H1 (cell line): ENCODE measurements around the gene CREB1. TPM values are rescaled to one million over a fixed set of nuclear protein-coding genes. Genes with fewer than 3 reads are reported as not detected.

Source experiments
- CTCF ChIA-PET: fragments of 300-600 bp; sonication (Branson Sonifier 250); formaldehyde crosslinking; loops from one replicate; lab custom pipeline; 2021; ENCODE audit not compliant: partially characterized antibody; lab: Charles Lee
- POLR2A ChIA-PET: fragments of 300-600 bp; sonication (Branson Sonifier 250); formaldehyde crosslinking; loops from one replicate; lab custom pipeline; 2021; ENCODE audit warnings: inconsistent platforms; ENCODE audit not compliant: partially characterized antibody; lab: Charles Lee
- DNase-seq, 2 experiments: peaks; one replicate each; pipeline versions ENCODE4 v3.0.0 to v3.0.0-alpha.2; 2010 to 2022; ENCODE audit warnings: low spot score in 2 of 2, low read depth in 1 of 2, mixed read lengths in 1 of 2
- FAIRE-seq: peaks from 2 replicates; lab custom pipeline; 2011; peaks lifted over from hg19 to GRCh38; lab: Jason Lieb, UNC
- H2AFZ ChIP-seq: 2 replicates; pipeline ENCODE4 v1.8.1; 2012; ENCODE audit warnings: low read length, inconsistent platforms
- H2AK5ac ChIP-seq: 2 replicates; pipeline ENCODE4 v1.6.1; 2013; ENCODE audit warnings: low read depth, low read length
- H2BK120ac ChIP-seq: replicated peaks from 2 replicates; pipeline ENCODE3; 2013; ENCODE audit warnings: low read depth, low read length, inconsistent platforms
- H2BK12ac ChIP-seq: 2 replicates; pipeline ENCODE4 v1.6.1; 2013; ENCODE audit warnings: low read depth, low read length
- H2BK15ac ChIP-seq: 2 replicates; pipeline ENCODE4 v1.6.1; 2013; ENCODE audit warnings: low read length
- H2BK20ac ChIP-seq: 2 replicates; pipeline ENCODE4 v1.6.1; 2013; ENCODE audit warnings: low read length
- H2BK5ac ChIP-seq: 2 replicates; pipeline ENCODE4 v1.6.1; 2013; ENCODE audit warnings: low read depth, low read length
- H3K14ac ChIP-seq: 2 replicates; pipeline ENCODE4 v1.6.1; 2013; ENCODE audit warnings: inconsistent platforms; ENCODE audit not compliant: insufficient read length
- H3K18ac ChIP-seq: 2 replicates; pipeline ENCODE4 v1.6.1; 2013; ENCODE audit warnings: low read length; ENCODE audit errors: extremely low read depth
- H3K23ac ChIP-seq: 2 replicates; pipeline ENCODE4 v1.6.1; 2013; ENCODE audit warnings: inconsistent platforms; ENCODE audit not compliant: insufficient read length
- H3K23me2 ChIP-seq: 2 replicates; pipeline ENCODE4 v1.6.1; 2013; ENCODE audit warnings: low read depth, low read length
- H3K27ac ChIP-seq: 2 replicates; pipeline ENCODE4 v1.6.1; 2011; ENCODE audit warnings: low read depth, low read length, inconsistent platforms
- H3K27me3 ChIP-seq, 4 experiments: replicated peaks in 1 of 4; 1 replicate in 1 of 4; 2 replicates in 3 of 4; pipeline versions ENCODE4 v1.6.1 to v1.8.1; 2011 to 2013; ENCODE audit warnings: low read length in 3 of 4, mild to moderate bottlenecking in 3 of 4, inconsistent platforms in 2 of 4, mixed read lengths in 2 of 4, moderate library complexity in 1 of 4; ENCODE audit not compliant: control insufficient read depth in 3 of 4, insufficient read depth in 3 of 4; ENCODE audit errors: extremely low read depth in 1 of 4
- H3K36me3 ChIP-seq, 4 experiments: 2 replicates each; pipeline versions ENCODE4 v1.6.1 to v1.8.1; 2011 to 2013; ENCODE audit warnings: mild to moderate bottlenecking in 4 of 4, low read length in 3 of 4, moderate library complexity in 2 of 4, control low read depth in 1 of 4, inconsistent platforms in 1 of 4; ENCODE audit not compliant: insufficient read depth in 4 of 4, control insufficient read depth in 2 of 4
- H3K4ac ChIP-seq: replicated peaks from 2 replicates; pipeline ENCODE3; 2013; ENCODE audit warnings: low read length, low read depth, mixed read lengths, inconsistent platforms; ENCODE audit not compliant: insufficient read length
- H3K4me1 ChIP-seq, 4 experiments: replicated peaks in 1 of 4; 1 replicate in 1 of 4; 2 replicates in 3 of 4; pipeline versions ENCODE4 v1.6.1 to v1.8.1; 2011 to 2013; ENCODE audit warnings: low read length in 3 of 4, inconsistent platforms in 2 of 4, mixed read lengths in 1 of 4; ENCODE audit not compliant: insufficient read depth in 4 of 4, control insufficient read depth in 3 of 4
- H3K4me2 ChIP-seq, 2 experiments: 2 replicates each; pipeline versions ENCODE4 v1.6.1 to v1.8.1; 2011 to 2013; ENCODE audit warnings: low read depth in 2 of 2, low read length in 2 of 2, control low read depth in 1 of 2, inconsistent platforms in 1 of 2, mild to moderate bottlenecking in 1 of 2; ENCODE audit not compliant: insufficient read depth in 1 of 2
- H3K4me3 ChIP-seq, 4 experiments: fragments of 200-600, 300-600 bp in 1 of 4; sonication (generic), shearing (Covaris generic), sonication (Bioruptor Twin) in 1 of 4; 2 replicates each; pipeline versions ENCODE4 v1.5.1 to v1.8.1; 2011 to 2016; ENCODE audit warnings: low read length in 4 of 4, low read depth in 3 of 4, control low read depth in 2 of 4, inconsistent platforms in 2 of 4, mild to moderate bottlenecking in 2 of 4, mixed read lengths in 1 of 4, moderate library complexity in 1 of 4; ENCODE audit not compliant: insufficient read depth in 2 of 4; ENCODE audit errors: extremely low read depth in 1 of 4
- H3K56ac ChIP-seq: replicated peaks from 2 replicates; pipeline ENCODE3; 2013; ENCODE audit warnings: low read depth, mild to moderate bottlenecking, mixed read lengths, low read length, inconsistent platforms; ENCODE audit not compliant: insufficient read length
- H3K79me1 ChIP-seq: 2 replicates; pipeline ENCODE4 v1.6.1; 2013; ENCODE audit warnings: low read depth, low read length, control low read depth
- H3K79me2 ChIP-seq, 2 experiments: 2 replicates each; pipeline versions ENCODE4 v1.6.1 to v1.8.1; 2012 to 2013; ENCODE audit warnings: low read length in 2 of 2, mild to moderate bottlenecking in 2 of 2, inconsistent platforms in 1 of 2; ENCODE audit not compliant: insufficient read depth in 2 of 2, control insufficient read depth in 1 of 2
- H3K9ac ChIP-seq, 4 experiments: replicated peaks in 1 of 4; 1 replicate in 1 of 4; 2 replicates in 3 of 4; pipeline versions ENCODE4 v1.6.1 to v1.8.1; 2011 to 2013; ENCODE audit warnings: low read depth in 3 of 4, low read length in 3 of 4, control low read depth in 2 of 4, mild to moderate bottlenecking in 2 of 4, moderate library complexity in 2 of 4, inconsistent platforms in 1 of 4; ENCODE audit errors: extremely low read depth in 1 of 4
- H3K9me3 ChIP-seq, 2 experiments: 2 replicates each; pipeline versions ENCODE4 v1.6.1 to v1.8.1; 2012 to 2013; ENCODE audit warnings: mild to moderate bottlenecking in 2 of 2, moderate library complexity in 2 of 2, control low read depth in 1 of 2, inconsistent platforms in 1 of 2, low read depth in 1 of 2, low read length in 1 of 2, mixed read lengths in 1 of 2; ENCODE audit not compliant: insufficient read depth in 2 of 2
- H4K20me1 ChIP-seq, 2 experiments: replicated peaks in 1 of 2; 2 replicates each; pipeline versions ENCODE3 to v1.8.1; 2011 to 2013; ENCODE audit warnings: inconsistent platforms in 2 of 2, low read length in 2 of 2, mild to moderate bottlenecking in 1 of 2; ENCODE audit not compliant: insufficient read depth in 2 of 2, control insufficient read depth in 1 of 2
- H4K5ac ChIP-seq: 2 replicates; pipeline ENCODE4 v1.6.1; 2013; ENCODE audit warnings: low read length, low read depth, mixed read lengths, inconsistent platforms; ENCODE audit not compliant: insufficient read length
- H4K8ac ChIP-seq: 2 replicates; pipeline ENCODE4 v1.8.0; 2013; ENCODE audit warnings: mild to moderate bottlenecking, moderate library complexity, low read length, inconsistent platforms; ENCODE audit not compliant: insufficient read depth; ENCODE audit errors: extremely low read depth
- H4K91ac ChIP-seq: replicated peaks from 2 replicates; pipeline ENCODE3; 2013; ENCODE audit warnings: low read length, mixed read lengths, inconsistent platforms; ENCODE audit not compliant: insufficient read length
- CBX5 ChIP-seq: fragments of 300-800, 300-1000 bp; sonication (generic); IDR thresholded peaks from 2 replicates; pipeline ENCODE4 v1.7.1; 2016; ENCODE audit warnings: antibody characterized with exemption, low read length, low read depth
- CBX8 ChIP-seq: fragments of 300-800, 300-1000 bp; sonication (generic); IDR thresholded peaks from 2 replicates; pipeline ENCODE4 v1.7.1; 2016; ENCODE audit warnings: low read depth, low read length, borderline replicate concordance
- CREB1 ChIP-seq: IDR thresholded peaks from 2 replicates; pipeline ENCODE4 v1.6.1; 2012; ENCODE audit warnings: inconsistent platforms
- CTBP2 ChIP-seq: IDR thresholded peaks from 2 replicates; pipeline ENCODE4 v1.7.0; 2011; ENCODE audit warnings: borderline replicate concordance, mild to moderate bottlenecking, moderate library complexity, mixed read lengths, low read length; ENCODE audit not compliant: insufficient read depth, insufficient read length
- GTF2F1 ChIP-seq: IDR thresholded peaks from 2 replicates; pipeline ENCODE4 v1.6.1; 2012; ENCODE audit warnings: low read depth, low read length, improper control_type of control experiment, borderline replicate concordance
- NRF1 ChIP-seq: IDR thresholded peaks from 2 replicates; pipeline ENCODE4 v1.6.1; 2011; ENCODE audit warnings: mild to moderate bottlenecking, low read depth, low read length, improper control_type of control experiment
- POLR2AphosphoS5 ChIP-seq: IDR thresholded peaks from 2 replicates; pipeline ENCODE4 v1.6.1; 2011; ENCODE audit warnings: low read depth, low read length
- RAD21 ChIP-seq, 2 experiments: IDR thresholded peaks in 1 of 2; conservative IDR thresholded peaks in 1 of 2; 2 replicates each; pipeline ENCODE4 v1.6.1; 2011; ENCODE audit warnings: low read depth in 2 of 2, low read length in 2 of 2, improper control_type of control experiment in 1 of 2, inconsistent platforms in 1 of 2, mild to moderate bottlenecking in 1 of 2, moderate library complexity in 1 of 2
- SAP30 ChIP-seq: fragments of 300-600 bp; sonication (generic); IDR thresholded peaks from 2 replicates; pipeline ENCODE4 v1.7.1; 2012; ENCODE audit warnings: low read length, moderate library complexity, mild to moderate bottlenecking, inconsistent platforms; ENCODE audit not compliant: insufficient read depth, insufficient replicate concordance
- SP2 ChIP-seq: IDR thresholded peaks from 2 replicates; pipeline ENCODE4 v1.6.1; 2012; ENCODE audit warnings: mild to moderate bottlenecking, low read length, inconsistent platforms
- TAF7 ChIP-seq: optimal IDR thresholded peaks from 2 replicates; pipeline ENCODE3; 2011; ENCODE audit warnings: low read depth, mild to moderate bottlenecking, inconsistent platforms, low read length, moderate library complexity, borderline replicate concordance
- TCF12 ChIP-seq: IDR thresholded peaks from 2 replicates; pipeline ENCODE4 v1.6.1; 2011; ENCODE audit warnings: low read depth, mild to moderate bottlenecking, low read length
- TEAD4 ChIP-seq: IDR thresholded peaks from 2 replicates; pipeline ENCODE4 v1.6.1; 2012; ENCODE audit warnings: low read depth, low read length, inconsistent platforms, mixed read lengths
- WGBS, 2 experiments: shearing (Covaris generic) in 1 of 2; methylation state at CpG; one replicate each; pipeline versions ENCODE4 v1.1.6 to v1.1.7; 2013 to 2015; ENCODE audit warnings: low lambda C conversion rate in 2 of 2, mixed read lengths in 2 of 2, inconsistent platforms in 1 of 2, low coverage in 1 of 2, missing lambda C conversion rate in 1 of 2; ENCODE audit not compliant: insufficient replicate concordance in 2 of 2, insufficient coverage in 1 of 2, insufficient read length in 1 of 2; ENCODE audit errors: extremely low coverage in 1 of 2, missing lambda C conversion rate in 1 of 2; 5-methylcytosine and 5-hydroxymethylcytosine counted together
- polyA plus RNA-seq, 7 experiments: library from polyadenylated mRNA; depleted of rRNA in 3 of 7; stranded (reverse) in 5 of 7; unstranded in 2 of 7; fragments of >200 nt in 5 of 7; fragments of 200-250 nt in 2 of 7; gene quantifications; 1 replicate in 5 of 7; 2 replicates in 1 of 7; 4 replicates in 1 of 7; pipeline versions ENCODE4 v1.2.1 to v1.2.3, GENCODE V29; 2011 to 2013; ENCODE audit warnings: missing spikeins in 2 of 7, mixed read lengths in 2 of 7
- total RNA-seq: library from RNA; stranded (reverse); fragmentation: NEBNext Ultra II Directional; extraction: Animal tissue kit (Norgen Biotek cat#: 25700); gene quantifications from 2 replicates; pipeline ENCODE4 v1.2.1, GENCODE V29; 2021
- TF ChIP-seq, protein P1 (sequence below): IDR thresholded peaks from 2 replicates; pipeline ENCODE4 v1.6.1; 2012; ENCODE audit warnings: inconsistent platforms

Gene CREB1
- total and polyA plus RNA-seq, 2 of the 8 experiments (the other 6 are each of a cell fraction or from before 2014, with no cell fraction given) = 46.3 to 99.0 TPM

DNA sequence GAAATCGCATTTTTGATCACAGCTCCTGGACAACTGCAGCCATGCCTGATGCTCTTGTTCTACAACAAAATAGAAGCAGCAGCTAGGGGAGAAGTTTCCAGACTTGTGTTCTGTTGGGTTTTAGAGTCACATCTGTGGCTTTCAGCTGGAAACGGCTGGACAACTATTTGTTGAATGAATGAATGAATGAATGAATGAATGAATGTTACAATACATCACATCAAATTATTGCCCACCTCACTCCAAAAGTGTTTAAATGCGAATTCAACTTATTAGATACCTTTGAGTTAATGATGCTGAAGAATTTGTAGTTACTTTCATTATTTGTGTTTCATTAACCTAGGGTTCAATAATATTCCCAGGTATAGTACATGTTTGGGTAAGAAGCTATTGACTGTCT is 103.9 kb downstream of the CREB1 start:
- TF ChIP-seq RAD21 (IDR thresholded peaks at IDR 0.05 in 1 of 2, conservative IDR thresholded peaks at IDR 0.05 in 1 of 2; ENCODE audit: low read depth in 2 of 2, low read length in 2 of 2) (no peak), CBX8 (no peak), CBX5 (no peak), CREB1 (no peak), TCF12 (no peak), GTF2F1 (no peak), SAP30 (no peak), SP2 (no peak), TEAD4 (no peak), CTBP2 (no peak), NRF1 (no peak), POLR2AphosphoS5 (no peak), TAF7 (no peak)
- TF ChIP-seq, protein P1, sequence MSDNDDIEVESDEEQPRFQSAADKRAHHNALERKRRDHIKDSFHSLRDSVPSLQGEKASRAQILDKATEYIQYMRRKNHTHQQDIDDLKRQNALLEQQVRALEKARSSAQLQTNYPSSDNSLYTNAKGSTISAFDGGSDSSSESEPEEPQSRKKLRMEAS = no peak
- TF ChIP-seq, all 59 proteins: peak for 0
- H2BK15ac ChIP-seq = no peak overlapping the region
- no peak overlapping the region for H4K8ac ChIP-seq
- H2AK5ac ChIP-seq = no peak overlapping the region
- ChIA-PET POLR2A (interaction anchor here (1.1 to 2.2 kb wide), 2 partner anchors 9 to 41 kb away, joined by 3 to 8 read pairs; partner anchors contain the start of gene METTL21A), CTCF (interaction anchor here (0.7 to 2.4 kb wide), 9 partner anchors 14 to 516 kb away, joined by 3 to 12 read pairs (median 4); no protein-coding TSS in a partner anchor)
- H4K5ac ChIP-seq = no peak overlapping the region
- H3K79me1 ChIP-seq = no peaks in the 10 kb centered on the region
- H3K9ac ChIP-seq = no peak overlapping the region
- H3K14ac ChIP-seq = no peak overlapping the region
- no peak overlapping the region for H3K23ac ChIP-seq
- no peak overlapping the region for H2BK12ac ChIP-seq
- no peaks in the 10 kb centered on the region for H3K27me3 ChIP-seq
- no peaks in the 10 kb centered on the region for H3K23me2 ChIP-seq
- H3K9me3 ChIP-seq = no peaks in the 10 kb centered on the region
- no peak overlapping the region for H2AFZ ChIP-seq
- no peak overlapping the region for H2BK5ac ChIP-seq
- no peak overlapping the region for H3K4ac ChIP-seq
- no peak for FAIRE-seq
- H3K4me3 ChIP-seq = no peak overlapping the region
- H3K4me2 ChIP-seq = no peak overlapping the region
- H3K36me3 ChIP-seq = no peaks in the 10 kb centered on the region
- H4K20me1 ChIP-seq = no peaks in the 10 kb centered on the region
- H2BK20ac ChIP-seq = no peak overlapping the region
- H3K79me2 ChIP-seq = no peaks in the 10 kb centered on the region
- no peak overlapping the region for H3K56ac ChIP-seq
- DNase-seq = no peak
- H3K4me1 ChIP-seq = peaks cover 0 to 5% (median 0%) of the 10 kb centered on the region in 4 experiments; a peak in 1 of 7 replicates
- no peak overlapping the region for H2BK120ac ChIP-seq
- H4K91ac ChIP-seq = no peak overlapping the region
- H3K18ac ChIP-seq = no peak overlapping the region
- 91% methylated on average over 3 of the region's 3 CpGs; no CpG with 5 or more reads in 1 of the 2 experiments for WGBS, 2 experiments
- no peak overlapping the region for H3K27ac ChIP-seq
